Activated T-helper 2 cell treated with anti-CD3 and anti-CD28 coated beads, Interferon-gamma antibody, Interleukin-2, Interleukin-4, amounts not matched to agents 10 μg/mL and 5 μg/mL and 100 μg/mL, durations not matched to agents 14 hours and 24 hours and 36 hours (primary cell): ENCODE data around the gene EEPD1. TPM values are rescaled to one million over a fixed set of nuclear protein-coding genes. Genes with fewer than 3 reads are reported as not detected.

Source experiments
- DNase-seq: peaks from one replicate; pipeline ENCODE4 v3.0.0; 2021; ENCODE audit warnings: low spot score
- H3K27ac Mint-ChIP-seq: one replicate; pipeline ENCODE4 v1.8.0; 2021; ENCODE audit warnings: mixed read lengths
- H3K27me3 Mint-ChIP-seq: one replicate; pipeline ENCODE4 v1.8.0; 2021; ENCODE audit warnings: low read depth, mixed read lengths
- H3K36me3 Mint-ChIP-seq: one replicate; pipeline ENCODE4 v1.8.0; 2021; ENCODE audit warnings: low read depth, mixed read lengths
- H3K4me1 Mint-ChIP-seq: one replicate; pipeline ENCODE4 v1.8.0; 2021; ENCODE audit warnings: low read depth, mixed read lengths
- H3K4me3 Mint-ChIP-seq: one replicate; pipeline ENCODE4 v1.8.0; 2021; ENCODE audit warnings: low read depth, mild to moderate bottlenecking, moderate library complexity, mixed read lengths
- H3K9me3 Mint-ChIP-seq: one replicate; pipeline ENCODE4 v1.8.0; 2021; ENCODE audit warnings: mixed read lengths
- intact Hi-C: fragments of 100-400 bp; cut with micrococcal nuclease; formaldehyde crosslinking; loops from one replicate; pipeline ENCODE4 v1.15.1; 2023
- total RNA-seq: library from RNA; stranded (reverse); gene quantifications from 2 replicates; pipeline ENCODE4 v1.2.3, GENCODE V29; 2022

Gene EEPD1
- total RNA-seq, 1 donor from 2014 or later = 0.57 TPM

DNA sequence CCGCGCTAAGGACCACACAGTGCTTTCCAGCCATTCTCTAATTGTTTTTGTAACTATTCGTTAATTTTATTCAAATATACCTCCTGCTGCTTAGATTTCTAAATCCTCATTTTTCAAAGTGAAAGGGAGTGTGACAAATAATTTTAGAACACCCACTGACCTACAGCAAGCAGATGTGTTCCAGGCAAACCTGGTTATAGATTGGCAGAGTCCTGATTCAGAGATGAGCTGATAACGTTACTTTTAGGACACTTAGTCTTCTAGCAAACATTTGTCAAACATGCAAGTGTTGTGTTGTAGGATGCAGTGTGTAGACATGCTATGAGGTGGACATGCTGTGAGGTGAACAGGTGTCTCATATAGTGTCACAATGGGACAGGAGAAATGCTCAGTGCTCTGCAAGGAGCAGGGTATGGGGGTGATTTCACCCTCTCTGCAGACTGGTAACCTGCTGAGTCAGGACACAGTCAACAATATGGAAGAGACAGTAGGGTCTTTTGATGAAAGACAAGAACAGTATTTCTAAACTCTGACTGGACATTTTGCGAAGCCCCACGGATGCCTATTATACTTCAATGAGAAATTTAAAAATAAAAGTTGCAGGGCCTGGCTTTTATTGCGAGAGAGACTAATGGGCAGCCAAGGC is 144.4 kb downstream of the EEPD1 start:
- no peaks in the 10 kb centered on the region for H3K9me3 Mint-ChIP-seq
- DNase-seq = no peak
- H3K4me1 Mint-ChIP-seq = no peaks in the 10 kb centered on the region
- no peak overlapping the region for H3K4me3 Mint-ChIP-seq
- intact Hi-C loops = no loop called here
- no peak overlapping the region for H3K27ac Mint-ChIP-seq
- peaks cover 5% of the 10 kb centered on the region for H3K36me3 Mint-ChIP-seq
- H3K27me3 Mint-ChIP-seq = peaks cover 2% of the 10 kb centered on the region

- intact Hi-C loops = no loop called here
- H3K36me3 Mint-ChIP-seq = peaks cover 5% of the 10 kb centered on the region
- H3K4me3 Mint-ChIP-seq = no peak overlapping the region
- H3K27ac Mint-ChIP-seq = no peak overlapping the region
- H3K4me1 Mint-ChIP-seq = no peaks in the 10 kb centered on the region
- H3K9me3 Mint-ChIP-seq = no peaks in the 10 kb centered on the region
- H3K27me3 Mint-ChIP-seq = peaks cover 2% of the 10 kb centered on the region
- DNase-seq = no peak
Measured at GRCh38 chr7:36298106-36298505, 145.1 kb downstream of the EEPD1 start.

GRCh38 chr7:36299223-36299774 is 146.2 kb downstream of the EEPD1 start:
- Mint-ChIP-seq H3K36me3 (peaks cover 5% of the 10 kb centered on the region), H3K4me3 (no peak overlapping the region), H3K4me1 (no peaks in the 10 kb centered on the region), H3K27me3 (peaks cover 2% of the 10 kb centered on the region), H3K27ac (no peak overlapping the region), H3K9me3 (no peaks in the 10 kb centered on the region)
- intact Hi-C loops = no loop called here
- no peak for DNase-seq

DNA sequence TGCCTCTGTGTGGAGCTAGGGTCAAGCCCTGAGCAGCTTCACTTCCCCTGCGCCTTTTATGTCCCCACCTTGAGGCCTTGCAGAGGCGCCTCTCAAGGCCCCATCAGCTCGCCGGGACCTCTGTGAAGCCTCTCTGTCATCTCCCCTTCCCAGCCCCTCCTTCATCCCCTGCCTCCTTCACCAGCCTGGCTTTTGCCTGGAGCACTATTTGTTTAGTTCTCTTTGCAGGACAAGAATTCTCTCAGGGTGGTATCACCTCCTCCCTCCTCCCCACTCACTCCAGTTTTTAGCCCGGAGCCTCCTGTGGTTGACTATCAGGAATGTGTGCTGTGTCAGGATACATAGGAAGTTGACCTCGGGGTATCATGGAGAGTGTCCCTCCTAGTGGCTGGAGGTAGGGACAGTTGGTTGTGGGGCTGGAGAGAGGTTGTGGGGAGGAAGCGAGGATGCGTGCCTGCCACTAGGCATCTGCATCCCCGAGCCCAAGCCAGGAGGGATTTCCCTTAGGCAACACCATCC is 146.8 kb downstream of the EEPD1 start:
- intact Hi-C loops = no loop called here
- H3K27me3 Mint-ChIP-seq = peaks cover 2% of the 10 kb centered on the region
- H3K9me3 Mint-ChIP-seq = no peaks in the 10 kb centered on the region
- peaks cover 5% of the 10 kb centered on the region for H3K36me3 Mint-ChIP-seq
- H3K27ac Mint-ChIP-seq = no peak overlapping the region
- DNase-seq = no peak
- H3K4me3 Mint-ChIP-seq = no peak overlapping the region
- no peaks in the 10 kb centered on the region for H3K4me1 Mint-ChIP-seq

GRCh38 chr7:36300696-36301350 is 147.8 kb downstream of the EEPD1 start:
- peaks cover 5% of the 10 kb centered on the region for H3K36me3 Mint-ChIP-seq

GRCh38 chr7:36301914-36302771 is 149.1 kb downstream of the EEPD1 start:
- H3K36me3 Mint-ChIP-seq = peaks cover 5% of the 10 kb centered on the region

More at GRCh38 chr7:36300696-36301350, 147.8 kb downstream of the EEPD1 start:
- Mint-ChIP-seq H3K4me3 (no peak overlapping the region), H3K4me1 (no peaks in the 10 kb centered on the region), H3K9me3 (no peaks in the 10 kb centered on the region), H3K27me3 (no peaks in the 10 kb centered on the region), H3K27ac (no peak overlapping the region)
- intact Hi-C loops = no loop called here
- DNase-seq = no peak

GRCh38 chr7:36303202-36304098 is 150.4 kb downstream of the EEPD1 start:
- no peaks in the 10 kb centered on the region for H3K4me1 Mint-ChIP-seq
- H3K36me3 Mint-ChIP-seq = no peaks in the 10 kb centered on the region
- no peaks in the 10 kb centered on the region for H3K27me3 Mint-ChIP-seq
- no peak overlapping the region for H3K27ac Mint-ChIP-seq
- H3K4me3 Mint-ChIP-seq = no peak overlapping the region
- intact Hi-C loops = no loop called here
- H3K9me3 Mint-ChIP-seq = no peaks in the 10 kb centered on the region
- no peak for DNase-seq

More at GRCh38 chr7:36301914-36302771, 149.1 kb downstream of the EEPD1 start:
- no peaks in the 10 kb centered on the region for H3K9me3 Mint-ChIP-seq
- H3K27me3 Mint-ChIP-seq = no peaks in the 10 kb centered on the region
- H3K4me3 Mint-ChIP-seq = no peak overlapping the region
- H3K27ac Mint-ChIP-seq = no peak overlapping the region
- H3K4me1 Mint-ChIP-seq = no peaks in the 10 kb centered on the region
- no peak for DNase-seq
- intact Hi-C loops = no loop called here

- Mint-ChIP-seq H3K36me3 (no peaks in the 10 kb centered on the region), H3K9me3 (no peaks in the 10 kb centered on the region), H3K27ac (no peak overlapping the region), H3K27me3 (no peaks in the 10 kb centered on the region), H3K4me3 (no peak overlapping the region), H3K4me1 (no peaks in the 10 kb centered on the region)
- intact Hi-C loops = no loop called here
- no peak for DNase-seq
Measured at GRCh38 chr7:36304099-36304425, 151.0 kb downstream of the EEPD1 start.

DNA sequence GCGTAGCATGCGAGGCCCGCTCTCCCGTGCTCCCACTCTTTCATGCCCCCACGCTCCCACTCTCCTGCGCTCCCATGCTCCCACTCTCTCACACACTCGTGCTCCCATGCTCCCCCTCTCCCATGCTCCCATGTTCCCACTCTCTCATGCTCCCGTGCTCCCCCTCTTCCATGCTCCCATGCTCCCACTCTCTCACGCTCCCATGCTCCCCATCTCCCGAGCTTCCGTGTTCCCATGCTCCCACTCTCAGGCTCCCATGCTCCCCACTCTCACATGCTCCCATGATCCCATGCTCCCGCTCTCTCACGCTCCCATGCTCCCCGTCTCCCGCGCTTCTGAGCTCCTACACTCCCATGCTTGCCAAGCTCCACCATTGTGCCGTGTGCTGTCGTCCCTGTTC is 152.2 kb downstream of the EEPD1 start:
- Mint-ChIP-seq H3K4me3 (no peak overlapping the region), H3K36me3 (no peaks in the 10 kb centered on the region), H3K27me3 (no peaks in the 10 kb centered on the region)

GRCh38 chr7:36305648-36306047 is 152.6 kb downstream of the EEPD1 start:
- H3K27ac Mint-ChIP-seq = no peak overlapping the region
- intact Hi-C loops = no loop called here
- H3K4me1 Mint-ChIP-seq = no peaks in the 10 kb centered on the region
- H3K27me3 Mint-ChIP-seq = no peaks in the 10 kb centered on the region
- no peaks in the 10 kb centered on the region for H3K9me3 Mint-ChIP-seq
- H3K4me3 Mint-ChIP-seq = no peak overlapping the region
- DNase-seq = no peak
- H3K36me3 Mint-ChIP-seq = no peaks in the 10 kb centered on the region

More for the DNA sequence above, 152.2 kb downstream of the EEPD1 start:
- intact Hi-C loops = no loop called here
- DNase-seq = no peak
- Mint-ChIP-seq H3K4me1 (no peaks in the 10 kb centered on the region), H3K9me3 (no peaks in the 10 kb centered on the region), H3K27ac (no peak overlapping the region)

- Mint-ChIP-seq H3K4me1 (no peaks in the 10 kb centered on the region), H3K4me3 (no peak overlapping the region), H3K27me3 (no peaks in the 10 kb centered on the region), H3K9me3 (no peaks in the 10 kb centered on the region), H3K27ac (no peak overlapping the region), H3K36me3 (no peaks in the 10 kb centered on the region)
- intact Hi-C loops = no loop called here
- DNase-seq = no peak
Measured at GRCh38 chr7:36306222-36306621, 153.2 kb downstream of the EEPD1 start.

DNA sequence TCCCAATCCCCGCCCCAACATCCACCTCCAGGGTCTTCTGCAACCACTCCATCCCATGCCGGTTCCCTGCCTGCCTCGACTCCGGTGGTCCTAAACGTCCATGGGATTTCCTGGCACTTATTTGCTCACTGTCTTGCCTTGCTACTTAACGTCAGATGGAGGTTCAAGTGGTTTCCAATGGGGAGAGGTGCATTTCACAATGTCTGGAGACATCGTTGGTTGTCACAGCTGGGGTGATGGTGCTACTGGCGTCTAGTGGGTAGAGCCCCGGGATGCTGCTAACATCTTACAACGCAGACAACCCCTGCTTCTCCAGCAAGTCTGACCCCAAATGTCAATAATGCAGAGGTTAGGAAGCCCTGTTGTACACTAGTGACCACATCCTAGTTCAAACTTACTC is 153.7 kb downstream of the EEPD1 start:
- no peak overlapping the region for H3K27ac Mint-ChIP-seq
- no peaks in the 10 kb centered on the region for H3K9me3 Mint-ChIP-seq
- H3K27me3 Mint-ChIP-seq = no peaks in the 10 kb centered on the region
- DNase-seq = no peak
- intact Hi-C loops = no loop called here
- H3K4me1 Mint-ChIP-seq = no peaks in the 10 kb centered on the region
- H3K4me3 Mint-ChIP-seq = no peak overlapping the region
- H3K36me3 Mint-ChIP-seq = no peaks in the 10 kb centered on the region
